Astrocyte of the spinal cord (primary cell): ENCODE measurements around the gene PIGC.

ENCODE experiments used
- DNase-seq: peaks from one replicate; pipeline ENCODE4 v3.0.0; 2011; ENCODE audit warnings: low read depth, low spot score
- H3K4me3 ChIP-seq: 2 replicates; pipeline ENCODE4 v1.5.1; 2011; ENCODE audit warnings: low read depth, mild to moderate bottlenecking, low read length, moderate library complexity
- in situ Hi-C: cut with HindIII; loops from 2 replicates; pipeline ENCODE4 v1.10.0; 2017; ENCODE audit warnings: low sequenced_read_pairs
- TF ChIP-seq, protein P1 (sequence below): IDR thresholded peaks from 2 replicates; pipeline ENCODE4 v1.5.1; 2012; ENCODE audit warnings: low read depth, mild to moderate bottlenecking, low read length, inconsistent platforms

Gene PIGC

DNA sequence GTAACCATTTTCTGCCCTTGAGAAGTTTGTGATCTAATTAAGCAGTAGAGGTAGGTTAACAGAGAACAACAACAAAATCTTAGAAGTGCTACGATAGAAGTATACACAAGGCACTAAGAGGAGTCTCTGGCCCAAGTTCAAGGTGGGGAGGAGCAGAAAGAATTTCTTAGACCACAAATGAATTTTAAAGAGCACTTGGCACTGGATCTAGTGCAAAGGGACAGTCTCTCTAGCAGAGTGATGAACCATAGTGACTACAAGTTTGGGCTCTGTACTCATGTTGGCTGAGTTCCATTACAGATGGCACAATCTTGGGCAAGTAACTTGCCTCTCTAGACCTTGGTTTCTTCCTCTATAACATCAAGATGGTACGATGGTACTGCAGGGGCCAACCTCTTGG is 33.3 kb upstream of the PIGC start:
- DNase-seq: no peak
- H3K4me3 ChIP-seq: no peak overlapping the region
- in situ Hi-C loops: no loop called here
- TF ChIP-seq, protein P1, sequence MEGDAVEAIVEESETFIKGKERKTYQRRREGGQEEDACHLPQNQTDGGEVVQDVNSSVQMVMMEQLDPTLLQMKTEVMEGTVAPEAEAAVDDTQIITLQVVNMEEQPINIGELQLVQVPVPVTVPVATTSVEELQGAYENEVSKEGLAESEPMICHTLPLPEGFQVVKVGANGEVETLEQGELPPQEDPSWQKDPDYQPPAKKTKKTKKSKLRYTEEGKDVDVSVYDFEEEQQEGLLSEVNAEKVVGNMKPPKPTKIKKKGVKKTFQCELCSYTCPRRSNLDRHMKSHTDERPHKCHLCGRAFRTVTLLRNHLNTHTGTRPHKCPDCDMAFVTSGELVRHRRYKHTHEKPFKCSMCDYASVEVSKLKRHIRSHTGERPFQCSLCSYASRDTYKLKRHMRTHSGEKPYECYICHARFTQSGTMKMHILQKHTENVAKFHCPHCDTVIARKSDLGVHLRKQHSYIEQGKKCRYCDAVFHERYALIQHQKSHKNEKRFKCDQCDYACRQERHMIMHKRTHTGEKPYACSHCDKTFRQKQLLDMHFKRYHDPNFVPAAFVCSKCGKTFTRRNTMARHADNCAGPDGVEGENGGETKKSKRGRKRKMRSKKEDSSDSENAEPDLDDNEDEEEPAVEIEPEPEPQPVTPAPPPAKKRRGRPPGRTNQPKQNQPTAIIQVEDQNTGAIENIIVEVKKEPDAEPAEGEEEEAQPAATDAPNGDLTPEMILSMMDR: no peak

DNA sequence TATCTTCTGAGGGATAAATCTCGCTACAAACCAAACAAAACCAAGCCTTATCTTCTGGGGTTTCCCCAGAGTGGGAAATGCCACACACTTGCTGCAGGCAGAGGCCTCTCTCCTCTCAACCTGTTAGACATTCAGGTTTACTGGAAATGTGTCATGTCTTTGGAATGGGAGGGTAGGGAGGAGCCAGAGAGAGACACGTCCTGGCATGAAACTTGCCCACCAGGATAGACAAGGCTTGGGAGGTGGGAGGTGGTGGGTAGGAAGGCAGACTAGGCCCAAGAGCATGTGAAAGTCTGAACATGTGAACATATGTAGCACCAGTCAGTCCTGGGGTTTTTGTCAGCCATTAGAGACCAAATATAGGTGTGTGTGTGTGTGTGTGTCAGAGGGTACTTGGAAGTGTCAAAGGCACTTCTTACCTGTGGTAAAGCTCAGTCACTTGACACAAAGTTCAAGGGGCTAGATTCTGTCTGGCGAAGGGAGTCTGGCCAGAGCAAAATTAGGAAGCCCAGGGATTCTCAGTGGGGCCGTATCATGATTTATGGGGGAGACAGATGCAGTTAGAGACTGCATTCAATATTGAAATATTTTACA is 32.4 kb upstream of the PIGC start:
- H3K4me3 ChIP-seq: no peak overlapping the region
- in situ Hi-C loops: no loop called here
- DNase-seq: no peak
- TF ChIP-seq, protein P1: no peak

DNA sequence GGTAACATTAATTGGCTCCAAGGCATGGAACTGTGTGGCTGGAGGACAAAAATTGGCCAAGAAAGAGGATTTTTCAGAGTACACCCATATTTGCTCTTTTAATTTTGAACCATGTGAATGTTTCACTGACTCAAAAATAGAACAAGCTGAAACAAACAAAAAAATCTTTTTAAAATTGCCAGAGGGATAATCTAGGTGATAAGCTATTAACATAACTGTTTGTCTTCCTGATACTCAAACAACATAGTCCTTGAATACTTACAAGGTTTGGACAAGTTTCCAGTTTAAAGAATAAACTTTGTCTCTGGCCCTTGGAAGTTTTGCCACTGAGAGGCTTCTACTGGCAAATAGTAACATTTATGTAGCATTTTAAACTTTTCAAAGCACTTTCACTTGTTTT is 30.0 kb upstream of the PIGC start:
- in situ Hi-C loops: no loop called here
- TF ChIP-seq, protein P1: no peak
- no peak overlapping the region for H3K4me3 ChIP-seq
- DNase-seq: no peak

DNA sequence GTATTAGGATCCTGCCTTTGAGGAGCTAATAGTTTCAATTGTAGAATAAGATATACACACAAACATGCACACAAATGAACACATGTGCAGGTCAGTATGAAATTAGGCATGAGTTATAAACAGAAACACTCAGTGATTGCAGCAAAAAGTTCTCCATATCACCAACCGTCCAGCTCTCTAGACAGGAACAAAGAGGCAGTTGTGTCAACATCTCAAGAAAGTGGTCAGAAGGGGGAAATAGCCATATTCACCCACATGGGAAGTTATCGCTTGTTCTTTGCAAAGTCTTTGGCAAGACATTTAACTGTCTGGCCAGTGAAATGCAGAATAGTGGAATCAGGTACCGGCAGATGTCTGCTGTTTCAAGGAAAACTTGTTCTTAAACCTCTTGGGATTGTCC is 29.4 kb upstream of the PIGC start:
- no peak overlapping the region for H3K4me3 ChIP-seq
- DNase-seq: no peak
- in situ Hi-C loops: no loop called here
- TF ChIP-seq, protein P1: no peak

DNA sequence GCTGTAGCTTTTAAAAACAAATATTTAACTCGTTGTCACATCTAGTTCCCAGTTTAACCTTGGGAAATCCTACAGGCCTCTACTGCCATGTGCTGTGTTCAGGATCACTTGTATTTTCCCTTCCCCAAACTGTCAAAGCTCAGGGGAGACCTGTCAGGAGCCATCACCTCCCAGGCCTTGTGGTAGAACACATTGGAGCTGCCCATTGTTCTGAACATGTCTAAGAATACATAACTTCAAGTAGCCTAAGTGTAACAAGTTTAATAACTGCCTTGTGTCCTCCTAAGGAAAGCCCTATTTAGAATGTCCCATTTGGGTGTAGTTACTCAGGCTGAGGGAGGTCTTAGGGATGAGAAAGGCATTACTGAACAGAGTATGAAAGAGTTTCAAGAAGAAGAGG is 28.6 kb upstream of the PIGC start:
- in situ Hi-C loops: no loop called here
- no peak overlapping the region for H3K4me3 ChIP-seq
- TF ChIP-seq, protein P1: no peak
- no peak for DNase-seq

DNA sequence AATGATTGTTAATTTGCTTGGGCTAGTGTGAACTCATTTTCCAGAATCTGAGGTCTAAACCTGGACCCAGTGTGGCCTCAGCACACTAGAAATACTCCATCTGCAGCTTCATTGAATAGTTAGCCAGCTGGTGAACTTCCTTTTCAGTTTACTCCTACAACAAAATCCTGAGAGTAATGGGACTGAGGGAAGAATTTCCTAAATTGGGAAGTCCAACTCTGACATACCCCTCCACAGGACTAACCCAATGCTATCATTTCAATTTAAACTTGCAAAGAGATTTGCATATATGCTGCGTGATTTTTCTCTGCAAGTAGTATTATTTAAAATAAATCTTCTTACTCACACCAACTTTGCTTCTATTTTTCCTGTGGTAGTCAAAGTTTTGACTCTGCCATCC is 27.8 kb upstream of the PIGC start:
- TF ChIP-seq, protein P1: no peak
- in situ Hi-C loops: no loop called here
- no peak overlapping the region for H3K4me3 ChIP-seq
- no peak for DNase-seq

DNA sequence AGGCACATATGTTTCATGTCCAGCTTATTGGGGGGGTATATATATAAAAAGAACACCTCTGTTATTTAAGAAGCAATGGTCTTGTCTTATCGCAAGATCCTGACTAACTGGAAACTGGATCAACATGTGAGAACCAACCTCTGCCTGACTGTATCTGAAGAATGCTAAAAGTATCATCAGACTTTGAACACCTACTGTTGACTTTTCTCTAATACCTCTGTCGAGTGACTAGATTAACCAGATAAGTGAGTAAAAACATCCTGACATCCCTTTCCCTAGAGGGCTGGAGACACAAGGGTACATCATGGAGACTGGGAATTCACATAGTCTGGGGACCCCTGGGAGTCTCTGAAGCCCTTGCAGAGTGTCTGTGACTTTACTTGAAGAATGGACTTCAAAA is 26.3 kb upstream of the PIGC start:
- H3K4me3 ChIP-seq: no peak overlapping the region
- TF ChIP-seq, protein P1: no peak
- in situ Hi-C loops: no loop called here
- DNase-seq: no peak
